ENCODE results near the gene FMO5. TPM values are rescaled to one million over a fixed set of nuclear protein-coding genes. Genes with fewer than 3 reads are reported as not detected.
A peak's percentile ranks its signal among the peaks of the same experiment; 100 is the strongest.
"Not testable (repeated sequence)": the region's sequence is repeated elsewhere in the genome, so short reads cannot be mapped to it uniquely, and the experiment has no call there.

Gene FMO5
- polyA plus RNA-seq, 4 donors, result 15.3 to 115 (median 54.2) TPM

- H3K36me3 ChIP-seq (ENCODE audit: control insufficient read depth in 3 of 3, insufficient read depth in 2 of 3, low read depth in 1 of 3, low read length in 3 of 3), result peaks cover 8 to 24% (median 13%) of the 10 kb centered on the region in 3 donors
- no peak overlapping the region for H3K4me3 ChIP-seq (ENCODE audit: low read depth in 1 of 3, low read length in 3 of 3)
- no peak for FAIRE-seq
- no peaks in the 10 kb centered on the region for H3K27me3 ChIP-seq (ENCODE audit: control insufficient read depth in 3 of 3, insufficient read depth in 3 of 3, low read length in 3 of 3)
- DNase-seq, result no peak
- peaks cover 0 to 9% (median 4%) of the 10 kb centered on the region in 3 donors for H3K4me1 ChIP-seq (ENCODE audit: control insufficient read depth in 3 of 3, insufficient read depth in 2 of 3, low read depth in 1 of 3, low read length in 2 of 3)
- no peak overlapping the region for H3K27ac ChIP-seq (ENCODE audit: low read depth in 1 of 3, low read length in 2 of 3)
- H3K9me3 ChIP-seq (ENCODE audit: control insufficient read depth in 2 of 2, insufficient read depth in 1 of 2, low read depth in 1 of 2, low read length in 1 of 2), result no peaks in the 10 kb centered on the region
Measured at GRCh38 chr1:147162093-147162492, 63.0 kb downstream of the FMO5 start.

- DNase-seq; H3K4me1 ChIP-seq (ENCODE audit: control insufficient read depth in 3 of 3, insufficient read depth in 2 of 3, low read depth in 1 of 3, low read length in 2 of 3); H3K9me3 ChIP-seq (ENCODE audit: control insufficient read depth in 2 of 2, insufficient read depth in 1 of 2, low read depth in 1 of 2, low read length in 1 of 2); FAIRE-seq; H3K27me3 ChIP-seq (ENCODE audit: control insufficient read depth in 3 of 3, insufficient read depth in 3 of 3, low read length in 3 of 3); H3K27ac ChIP-seq (ENCODE audit: low read depth in 1 of 3, low read length in 2 of 3); H3K4me3 ChIP-seq (ENCODE audit: low read depth in 1 of 3, low read length in 3 of 3): not testable (repeated sequence)
- H3K36me3 ChIP-seq (ENCODE audit: control insufficient read depth in 3 of 3, insufficient read depth in 2 of 3, low read depth in 1 of 3, low read length in 3 of 3), result peaks cover 7 to 26% (median 10%) of the 10 kb centered on the region in 3 donors
- 95 to 100% (median 100%) methylated on average over 2 of the region's 2 CpGs for WGBS, 3 donors
Measured at GRCh38 chr1:147157116-147157515, 68.0 kb downstream of the FMO5 start.

- H3K27ac ChIP-seq (ENCODE audit: low read depth in 1 of 3, low read length in 2 of 3), result no peak overlapping the region
- no peak for FAIRE-seq
- H3K4me3 ChIP-seq (ENCODE audit: low read depth in 1 of 3, low read length in 3 of 3), result no peak overlapping the region
- peaks cover 7 to 26% (median 10%) of the 10 kb centered on the region in 3 donors for H3K36me3 ChIP-seq (ENCODE audit: control insufficient read depth in 3 of 3, insufficient read depth in 2 of 3, low read depth in 1 of 3, low read length in 3 of 3)
- H3K9me3 ChIP-seq (ENCODE audit: control insufficient read depth in 2 of 2, insufficient read depth in 1 of 2, low read depth in 1 of 2, low read length in 1 of 2), result no peaks in the 10 kb centered on the region
- H3K4me1 ChIP-seq (ENCODE audit: control insufficient read depth in 3 of 3, insufficient read depth in 2 of 3, low read depth in 1 of 3, low read length in 2 of 3), result peaks cover 0 to 4% (median 0%) of the 10 kb centered on the region in 3 donors
- DNase-seq, result no peak
- H3K27me3 ChIP-seq (ENCODE audit: control insufficient read depth in 3 of 3, insufficient read depth in 3 of 3, low read length in 3 of 3), result no peaks in the 10 kb centered on the region
- 96 to 98% (median 96%) methylated on average over 3 of the region's 3 CpGs for WGBS, 3 donors
Measured at GRCh38 chr1:147156642-147157041, 68.5 kb downstream of the FMO5 start.

- FAIRE-seq, result no peak
- no peaks in the 10 kb centered on the region for H3K27me3 ChIP-seq (ENCODE audit: control insufficient read depth in 3 of 3, insufficient read depth in 3 of 3, low read length in 3 of 3)
- 66 to 83% (median 72%) methylated on average over 3 of the region's 3 CpGs for WGBS, 3 donors
Measured at GRCh38 chr1:147152772-147153171, 72.4 kb downstream of the FMO5 start.

GRCh38 chr1:147151244-147151643 lies 73.9 kb downstream of the FMO5 start:
- FAIRE-seq (no peak), DNase-seq (no peak)
- Histone ChIP-seq H3K9me3 (ENCODE audit: control insufficient read depth in 2 of 2, insufficient read depth in 1 of 2, low read depth in 1 of 2, low read length in 1 of 2) (no peaks in the 10 kb centered on the region), H3K27ac (ENCODE audit: low read depth in 1 of 3, low read length in 2 of 3) (no peak overlapping the region), H3K27me3 (ENCODE audit: control insufficient read depth in 3 of 3, insufficient read depth in 3 of 3, low read length in 3 of 3) (no peaks in the 10 kb centered on the region), H3K4me3 (ENCODE audit: low read depth in 1 of 3, low read length in 3 of 3) (no peak overlapping the region), H3K36me3 (ENCODE audit: control insufficient read depth in 3 of 3, insufficient read depth in 2 of 3, low read depth in 1 of 3, low read length in 3 of 3) (peaks cover 0 to 7% (median 2%) of the 10 kb centered on the region in 3 donors), H3K4me1 (ENCODE audit: control insufficient read depth in 3 of 3, insufficient read depth in 2 of 3, low read depth in 1 of 3, low read length in 2 of 3) (no peaks in the 10 kb centered on the region)
- WGBS, 3 donors, result 94 to 100% (median 97%) methylated on average over 1 of the region's 1 CpG

More at GRCh38 chr1:147152772-147153171, 72.4 kb downstream of the FMO5 start:
- H3K9me3 ChIP-seq (ENCODE audit: control insufficient read depth in 2 of 2, insufficient read depth in 1 of 2, low read depth in 1 of 2, low read length in 1 of 2), result no peaks in the 10 kb centered on the region
- no peaks in the 10 kb centered on the region for H3K4me1 ChIP-seq (ENCODE audit: control insufficient read depth in 3 of 3, insufficient read depth in 2 of 3, low read depth in 1 of 3, low read length in 2 of 3)
- DNase-seq, result peak in 1 of 2 donors; percentile 10
- no peak overlapping the region for H3K27ac ChIP-seq (ENCODE audit: low read depth in 1 of 3, low read length in 2 of 3)
- no peak overlapping the region for H3K4me3 ChIP-seq (ENCODE audit: low read depth in 1 of 3, low read length in 3 of 3)
- H3K36me3 ChIP-seq (ENCODE audit: control insufficient read depth in 3 of 3, insufficient read depth in 2 of 3, low read depth in 1 of 3, low read length in 3 of 3), result peaks cover 0 to 10% (median 2%) of the 10 kb centered on the region in 3 donors

GRCh38 chr1:147142886-147143285 lies 82.3 kb downstream of the FMO5 start:
- WGBS, 3 donors, result 75 to 83% (median 79%) methylated on average over 2 of the region's 2 CpGs
- Histone ChIP-seq H3K9me3 (ENCODE audit: control insufficient read depth in 2 of 2, insufficient read depth in 1 of 2, low read depth in 1 of 2, low read length in 1 of 2) (no peaks in the 10 kb centered on the region), H3K27ac (ENCODE audit: low read depth in 1 of 3, low read length in 2 of 3) (no peak overlapping the region), H3K4me3 (ENCODE audit: low read depth in 1 of 3, low read length in 3 of 3) (no peak overlapping the region), H3K4me1 (ENCODE audit: control insufficient read depth in 3 of 3, insufficient read depth in 2 of 3, low read depth in 1 of 3, low read length in 2 of 3) (no peaks in the 10 kb centered on the region), H3K36me3 (ENCODE audit: control insufficient read depth in 3 of 3, insufficient read depth in 2 of 3, low read depth in 1 of 3, low read length in 3 of 3) (no peaks in the 10 kb centered on the region), H3K27me3 (ENCODE audit: control insufficient read depth in 3 of 3, insufficient read depth in 3 of 3, low read length in 3 of 3) (peaks cover 0 to 2% (median 0%) of the 10 kb centered on the region in 3 donors)
- no peak for FAIRE-seq
- no peak for DNase-seq

Other genes starting within 250 kb of the FMO5 start
- gene PRKAB2, start 52.9 kb downstream of the FMO5 start, polyA plus RNA-seq, result 10 to 100 TPM in 3 of 4 donors, 1 to 10 TPM in 1; 8.1 to 44.1 (median 24.9) TPM
- 10 to 100 TPM; 20.6 to 71.3 (median 33.2) TPM for gene CHD1L, start 17.3 kb upstream of the FMO5 start, polyA plus RNA-seq

All from small intestine (tissue), 7 donors.